Loucy (cell line): ENCODE results near the gene COL23A1.

Experiments
- H2AFZ ChIP-seq: fragments of 200-600 bp; sonication (generic); 2 replicates; pipeline ENCODE4 v1.6.0; 2016; ENCODE audit warnings: antibody characterized with exemption, mild to moderate bottlenecking, low read length, moderate library complexity
- H3F3A ChIP-seq: fragments of 200-600 bp; 2 replicates; pipeline ENCODE4 v1.6.0; 2016; ENCODE audit warnings: antibody characterized with exemption, low read depth, mild to moderate bottlenecking
- H3K27me3 ChIP-seq: fragments of 200-600 bp; sonication (generic); 2 replicates; pipeline ENCODE4 v1.6.1; 2014; ENCODE audit warnings: low read length, mild to moderate bottlenecking; ENCODE audit not compliant: insufficient read depth, poor library complexity, severe bottlenecking
- H3K36me3 ChIP-seq: fragments of 200-600 bp; sonication (generic); 2 replicates; pipeline ENCODE4 v1.6.1; 2016; ENCODE audit warnings: low read length; ENCODE audit not compliant: insufficient read depth
- H3K4me1 ChIP-seq: fragments of 200-600 bp; sonication (generic); 2 replicates; pipeline ENCODE4 v1.5.1; 2014; ENCODE audit warnings: low read length, mild to moderate bottlenecking; ENCODE audit not compliant: insufficient read depth, poor library complexity, severe bottlenecking
- H3K4me2 ChIP-seq: fragments of 200-600 bp; sonication (generic); 2 replicates; pipeline ENCODE4 v1.6.0; 2014; ENCODE audit warnings: antibody characterized with exemption, low read length, low read depth, mild to moderate bottlenecking; ENCODE audit not compliant: poor library complexity, severe bottlenecking
- H3K4me3 ChIP-seq: fragments of 200-600 bp; sonication (generic); 2 replicates; pipeline ENCODE4 v1.5.1; 2014; ENCODE audit warnings: low read length, mild to moderate bottlenecking, mixed read lengths; ENCODE audit not compliant: poor library complexity, severe bottlenecking
- H3K79me2 ChIP-seq: fragments of 200-600 bp; sonication (generic); 2 replicates; pipeline ENCODE4 v1.6.1; 2014; ENCODE audit warnings: low read length; ENCODE audit not compliant: insufficient read depth
- H3K9ac ChIP-seq: fragments of 200-600 bp; sonication (generic); 2 replicates; pipeline ENCODE4 v1.6.0; 2014; ENCODE audit warnings: mild to moderate bottlenecking, low read depth, low read length, moderate library complexity; ENCODE audit not compliant: poor library complexity, severe bottlenecking
- H3K9me2 ChIP-seq: fragments of 200-600 bp; sonication (generic); replicated peaks from 2 replicates; pipeline ENCODE4 v1.6.1; 2016; ENCODE audit warnings: low read depth, low read length, mixed read lengths
- H3K9me3 ChIP-seq: fragments of 200-600 bp; sonication (generic); 2 replicates; pipeline ENCODE4 v1.6.1; 2014; ENCODE audit warnings: mild to moderate bottlenecking, antibody characterized with exemption, low read length, low read depth; ENCODE audit not compliant: insufficient read depth
- H4K20me1 ChIP-seq: fragments of 200-600 bp; sonication (generic); 2 replicates; pipeline ENCODE4 v1.6.0; 2014; ENCODE audit warnings: antibody characterized with exemption, low read length, mild to moderate bottlenecking; ENCODE audit not compliant: insufficient read depth, poor library complexity, severe bottlenecking
- EZH2phosphoT487 ChIP-seq: fragments of 200-600 bp; IDR thresholded peaks from 2 replicates; pipeline ENCODE4 v1.6.1; 2018; ENCODE audit warnings: antibody characterized with exemption, mild to moderate bottlenecking, moderate library complexity, borderline replicate concordance
- TF ChIP-seq, protein P1 (sequence below): fragments of 200-600 bp; sonication (generic); conservative IDR thresholded peaks from 2 replicates; pipeline ENCODE4 v1.5.1; 2014; ENCODE audit warnings: mild to moderate bottlenecking, antibody characterized with exemption, low read length

COL23A1 gene

DNA sequence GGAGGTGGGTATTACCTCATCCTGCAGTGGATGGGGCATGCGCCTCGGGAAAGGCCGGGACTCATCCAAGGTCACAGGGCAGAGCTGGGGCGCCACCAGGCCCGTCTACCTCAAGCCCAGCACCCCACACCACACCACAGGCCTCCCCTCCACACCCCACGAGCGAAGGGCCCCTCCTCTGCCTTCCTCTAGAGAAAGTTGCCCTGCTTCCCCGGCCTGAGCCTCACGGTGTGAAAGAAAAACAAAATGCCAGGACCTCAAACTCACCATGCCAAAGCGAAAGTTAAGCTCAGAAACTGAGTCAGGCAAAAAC lies 161.1 kb downstream of the COL23A1 start:
- Histone ChIP-seq H3K9me2 (no peaks in the 10 kb centered on the region), H3K4me1 (no peaks in the 10 kb centered on the region), H3K4me2 (no peak overlapping the region), H3K9ac (no peak overlapping the region), H3F3A (no peaks in the 10 kb centered on the region), H3K4me3 (no peak overlapping the region), H3K79me2 (no peaks in the 10 kb centered on the region), H3K27me3 (no peaks in the 10 kb centered on the region), H3K36me3 (no peaks in the 10 kb centered on the region), H2AFZ (no peak overlapping the region), H3K9me3 (no peaks in the 10 kb centered on the region), H4K20me1 (no peaks in the 10 kb centered on the region)
- TF ChIP-seq EZH2phosphoT487 = no peak
- TF ChIP-seq, protein P1, sequence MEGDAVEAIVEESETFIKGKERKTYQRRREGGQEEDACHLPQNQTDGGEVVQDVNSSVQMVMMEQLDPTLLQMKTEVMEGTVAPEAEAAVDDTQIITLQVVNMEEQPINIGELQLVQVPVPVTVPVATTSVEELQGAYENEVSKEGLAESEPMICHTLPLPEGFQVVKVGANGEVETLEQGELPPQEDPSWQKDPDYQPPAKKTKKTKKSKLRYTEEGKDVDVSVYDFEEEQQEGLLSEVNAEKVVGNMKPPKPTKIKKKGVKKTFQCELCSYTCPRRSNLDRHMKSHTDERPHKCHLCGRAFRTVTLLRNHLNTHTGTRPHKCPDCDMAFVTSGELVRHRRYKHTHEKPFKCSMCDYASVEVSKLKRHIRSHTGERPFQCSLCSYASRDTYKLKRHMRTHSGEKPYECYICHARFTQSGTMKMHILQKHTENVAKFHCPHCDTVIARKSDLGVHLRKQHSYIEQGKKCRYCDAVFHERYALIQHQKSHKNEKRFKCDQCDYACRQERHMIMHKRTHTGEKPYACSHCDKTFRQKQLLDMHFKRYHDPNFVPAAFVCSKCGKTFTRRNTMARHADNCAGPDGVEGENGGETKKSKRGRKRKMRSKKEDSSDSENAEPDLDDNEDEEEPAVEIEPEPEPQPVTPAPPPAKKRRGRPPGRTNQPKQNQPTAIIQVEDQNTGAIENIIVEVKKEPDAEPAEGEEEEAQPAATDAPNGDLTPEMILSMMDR = no peak

DNA sequence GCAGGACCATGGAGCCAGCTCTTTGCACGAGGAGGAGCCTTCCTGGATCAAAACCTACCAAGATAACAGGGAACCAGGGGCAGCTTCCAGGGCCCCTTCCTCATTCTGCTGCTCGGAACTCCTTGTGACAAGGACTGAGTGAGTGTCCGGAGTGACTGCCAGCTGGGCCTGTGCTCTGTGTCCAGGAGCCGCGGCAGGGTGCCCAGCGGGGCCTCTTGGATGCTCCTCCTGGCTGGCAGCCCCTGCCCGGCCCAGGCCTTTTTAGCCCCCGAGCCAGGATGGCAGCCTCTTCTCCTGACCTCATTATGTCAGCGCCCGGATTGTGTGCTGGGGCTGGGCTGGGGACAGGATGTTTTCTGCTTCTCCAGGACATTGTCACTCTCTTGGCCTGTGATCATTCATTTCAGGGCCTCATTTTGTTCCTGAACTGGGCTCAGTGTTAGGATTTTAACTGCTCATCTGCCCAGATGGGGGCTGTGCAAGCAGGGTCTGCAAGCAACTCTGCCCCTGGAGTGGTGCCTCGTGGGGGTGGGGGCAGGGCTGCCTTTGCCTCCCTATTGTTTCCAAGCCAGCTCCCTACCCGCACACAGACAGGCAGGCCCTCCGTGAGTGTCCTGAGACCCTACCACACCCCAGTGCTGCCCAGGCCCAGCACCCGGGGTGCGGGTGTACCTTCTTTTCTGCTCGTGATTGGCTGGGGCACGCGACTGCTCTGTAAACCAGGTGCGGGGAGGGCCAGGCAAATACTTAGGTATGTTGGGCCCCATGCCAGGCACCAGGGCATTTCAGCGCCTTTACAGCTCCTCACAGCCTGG lies 161.6 kb downstream of the COL23A1 start:
- no peak overlapping the region for H3K4me2 ChIP-seq
- TF ChIP-seq EZH2phosphoT487 = no peak
- TF ChIP-seq, protein P1 = no peak
- no peaks in the 10 kb centered on the region for H3K79me2 ChIP-seq
- no peak overlapping the region for H3K9ac ChIP-seq
- H3F3A ChIP-seq = no peaks in the 10 kb centered on the region
- no peaks in the 10 kb centered on the region for H3K36me3 ChIP-seq
- no peaks in the 10 kb centered on the region for H3K27me3 ChIP-seq
- H3K4me3 ChIP-seq = no peak overlapping the region
- H4K20me1 ChIP-seq = no peaks in the 10 kb centered on the region
- H3K4me1 ChIP-seq = no peaks in the 10 kb centered on the region
- no peaks in the 10 kb centered on the region for H3K9me2 ChIP-seq
- H3K9me3 ChIP-seq = no peaks in the 10 kb centered on the region
- no peak overlapping the region for H2AFZ ChIP-seq

DNA sequence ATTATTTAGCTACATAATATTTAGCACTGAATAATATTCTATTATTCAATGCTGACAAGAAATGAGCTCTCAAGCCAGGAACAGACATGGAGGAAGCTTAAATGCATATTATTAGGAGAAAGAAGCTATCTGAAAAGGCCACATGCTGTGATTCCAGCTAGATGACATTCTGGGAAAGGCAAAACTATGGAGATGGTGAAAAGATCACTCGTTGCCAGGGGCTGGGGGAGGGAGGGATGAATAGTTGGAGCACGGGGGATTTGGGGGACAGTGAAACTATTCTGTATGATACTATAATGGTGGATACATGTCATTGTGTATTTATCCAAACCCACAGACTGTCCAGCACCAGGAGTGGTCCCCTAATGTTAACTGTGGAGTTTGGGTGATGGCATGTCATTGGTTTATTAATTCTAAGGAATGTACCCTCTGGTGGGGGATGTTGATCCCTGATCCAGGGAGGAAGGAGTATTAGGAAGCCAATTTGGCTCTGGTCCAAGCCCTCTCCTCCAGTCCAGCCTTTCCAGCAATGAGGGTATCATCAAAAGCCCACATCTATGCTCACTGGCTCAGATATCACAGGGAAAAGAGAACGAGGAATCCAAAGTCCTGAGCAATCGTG lies 162.5 kb downstream of the COL23A1 start:
- TF ChIP-seq, protein P1 = no peak
- TF ChIP-seq EZH2phosphoT487 = no peak
- no peaks in the 10 kb centered on the region for H3K9me3 ChIP-seq

More for the DNA sequence above, 162.5 kb downstream of the COL23A1 start:
- Histone ChIP-seq H3K27me3 (no peaks in the 10 kb centered on the region), H2AFZ (no peak overlapping the region), H3K9me2 (no peaks in the 10 kb centered on the region), H3K4me2 (no peak overlapping the region), H3K4me3 (no peak overlapping the region), H3K4me1 (no peaks in the 10 kb centered on the region), H3K9ac (no peak overlapping the region), H3K79me2 (no peaks in the 10 kb centered on the region), H3K36me3 (no peaks in the 10 kb centered on the region), H4K20me1 (no peaks in the 10 kb centered on the region), H3F3A (no peaks in the 10 kb centered on the region)
